ENCODE results near the gene PHKG2.

PHKG2 gene

DNA sequence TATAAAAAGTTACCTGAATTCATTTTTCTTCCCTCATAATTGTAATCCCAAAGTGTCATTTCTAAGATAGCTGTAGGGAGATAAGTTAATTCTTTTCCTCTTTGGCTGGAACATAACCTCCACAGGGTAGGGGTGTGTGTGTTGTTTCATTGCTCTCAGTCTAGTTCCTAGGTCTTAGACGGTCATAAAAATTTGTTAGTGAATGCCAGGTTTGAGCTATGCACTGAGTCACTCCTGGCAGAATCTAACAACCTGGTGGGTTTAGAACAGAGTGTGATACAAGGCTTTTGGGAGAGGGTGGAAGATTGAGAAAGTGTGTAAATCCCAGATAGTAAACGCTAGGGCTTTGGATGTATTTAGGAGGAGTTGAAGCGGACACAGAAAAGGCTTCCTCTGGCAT lies 894 bp upstream of the PHKG2 start:
- H4K20me1 ChIP-seq (ENCODE audit: low read depth, low read length), result no peaks in the 10 kb centered on the region
- H3K36me3 ChIP-seq (ENCODE audit: low read length), result 0 out of 2 replicates have a peak, but pooled peaks cover 4% of the 10 kb centered on the region
- H3K9ac ChIP-seq (ENCODE audit: low read length), result peak overlapping the region; percentile 56
- peaks cover 31% of the 10 kb centered on the region for H3F3A ChIP-seq (ENCODE audit: insufficient read depth)
- peaks cover 20% of the 10 kb centered on the region for H3K79me2 ChIP-seq (ENCODE audit: insufficient read depth, low read length)
- H3K4me3 ChIP-seq (ENCODE audit: insufficient read depth, low read length, poor library complexity, severe bottlenecking), result no peak overlapping the region
- no peaks in the 10 kb centered on the region for H3K9me2 ChIP-seq (replicated peaks; ENCODE audit: insufficient read depth, low read length)
- peak overlapping the region; percentile 62 for H3K27ac ChIP-seq (ENCODE audit: low read depth, low read length)
- TF ChIP-seq, protein P1, sequence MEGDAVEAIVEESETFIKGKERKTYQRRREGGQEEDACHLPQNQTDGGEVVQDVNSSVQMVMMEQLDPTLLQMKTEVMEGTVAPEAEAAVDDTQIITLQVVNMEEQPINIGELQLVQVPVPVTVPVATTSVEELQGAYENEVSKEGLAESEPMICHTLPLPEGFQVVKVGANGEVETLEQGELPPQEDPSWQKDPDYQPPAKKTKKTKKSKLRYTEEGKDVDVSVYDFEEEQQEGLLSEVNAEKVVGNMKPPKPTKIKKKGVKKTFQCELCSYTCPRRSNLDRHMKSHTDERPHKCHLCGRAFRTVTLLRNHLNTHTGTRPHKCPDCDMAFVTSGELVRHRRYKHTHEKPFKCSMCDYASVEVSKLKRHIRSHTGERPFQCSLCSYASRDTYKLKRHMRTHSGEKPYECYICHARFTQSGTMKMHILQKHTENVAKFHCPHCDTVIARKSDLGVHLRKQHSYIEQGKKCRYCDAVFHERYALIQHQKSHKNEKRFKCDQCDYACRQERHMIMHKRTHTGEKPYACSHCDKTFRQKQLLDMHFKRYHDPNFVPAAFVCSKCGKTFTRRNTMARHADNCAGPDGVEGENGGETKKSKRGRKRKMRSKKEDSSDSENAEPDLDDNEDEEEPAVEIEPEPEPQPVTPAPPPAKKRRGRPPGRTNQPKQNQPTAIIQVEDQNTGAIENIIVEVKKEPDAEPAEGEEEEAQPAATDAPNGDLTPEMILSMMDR (IDR thresholded peaks at IDR 0.05; ENCODE audit: insufficient read depth, low read length, poor library complexity, severe bottlenecking), result no peak
- no peak for TF ChIP-seq EZH2phosphoT487 (conservative IDR thresholded peaks at IDR 0.05; ENCODE audit: low read length)
- no peaks in the 10 kb centered on the region for H3K27me3 ChIP-seq (ENCODE audit: low read length)
- peak overlapping the region; percentile 62 for H2AFZ ChIP-seq (ENCODE audit: low read depth, low read length, severe bottlenecking)
- no peaks in the 10 kb centered on the region for H3K9me3 ChIP-seq (ENCODE audit: insufficient read depth, low read length)
- peak overlapping the region; percentile 69 for H3K4me2 ChIP-seq (ENCODE audit: low read depth, low read length, poor library complexity, severe bottlenecking)

DNA sequence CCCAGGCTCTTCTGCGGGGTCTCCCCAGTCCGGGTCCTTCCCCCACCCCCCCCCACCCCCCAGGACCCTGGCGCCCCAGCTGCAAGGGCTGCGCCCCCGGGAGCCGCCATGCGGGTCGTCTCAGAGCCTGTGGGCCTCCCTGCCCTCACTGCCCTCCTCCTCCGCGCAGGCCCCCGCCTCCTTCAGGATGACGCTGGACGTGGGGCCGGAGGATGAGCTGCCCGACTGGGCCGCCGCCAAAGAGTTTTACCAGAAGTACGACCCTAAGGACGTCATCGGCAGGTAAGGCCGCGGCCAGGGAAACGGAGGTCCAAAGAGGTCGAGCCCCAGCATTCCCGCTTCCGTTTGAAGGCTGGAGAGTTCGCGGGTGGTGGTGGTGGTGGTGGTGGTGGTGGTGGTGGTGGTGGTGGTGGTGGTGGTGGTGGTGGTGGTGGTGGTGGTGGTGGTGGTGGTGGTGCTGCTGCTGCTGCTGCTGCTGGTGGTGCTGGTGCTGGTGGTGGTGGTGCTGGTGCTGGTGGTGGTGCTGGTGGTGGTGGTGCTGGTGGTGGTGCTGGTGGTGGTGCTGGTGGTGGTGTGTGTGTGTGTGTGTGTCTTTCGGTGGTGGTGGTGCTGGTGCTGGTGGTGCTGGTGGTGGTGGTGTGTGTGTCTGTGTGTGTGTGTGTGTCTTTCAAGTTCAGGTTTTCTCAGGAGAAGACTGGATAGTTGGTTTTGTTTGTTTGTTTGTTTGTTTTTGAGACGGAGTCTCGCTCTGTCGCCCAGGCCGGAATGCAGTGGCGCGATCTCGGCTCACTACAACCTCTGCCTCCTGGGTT lies 615 bp downstream of the PHKG2 start:
- 0 out of 2 replicates have a peak, but pooled peaks cover 4% of the 10 kb centered on the region for H3K36me3 ChIP-seq (ENCODE audit: low read length)
- no peaks in the 10 kb centered on the region for H3K27me3 ChIP-seq (ENCODE audit: low read length)
- H4K20me1 ChIP-seq (ENCODE audit: low read depth, low read length), result no peaks in the 10 kb centered on the region
- H3K27ac ChIP-seq (ENCODE audit: low read depth, low read length), result no peak overlapping the region
- H3K4me2 ChIP-seq (ENCODE audit: low read depth, low read length, poor library complexity, severe bottlenecking), result peak overlapping the region; percentile 66
- no peaks in the 10 kb centered on the region for H3K9me3 ChIP-seq (ENCODE audit: insufficient read depth, low read length)
- peaks cover 20% of the 10 kb centered on the region for H3K79me2 ChIP-seq (ENCODE audit: insufficient read depth, low read length)
- no peak overlapping the region for H2AFZ ChIP-seq (ENCODE audit: low read depth, low read length, severe bottlenecking)
- no peaks in the 10 kb centered on the region for H3K9me2 ChIP-seq (replicated peaks; ENCODE audit: insufficient read depth, low read length)
- peak overlapping the region; percentile 91 for H3K4me3 ChIP-seq (ENCODE audit: insufficient read depth, low read length, poor library complexity, severe bottlenecking)
- peaks cover 27% of the 10 kb centered on the region for H3F3A ChIP-seq (ENCODE audit: insufficient read depth)
- peak overlapping the region; percentile 62 for H3K9ac ChIP-seq (ENCODE audit: low read length)
- no peak for TF ChIP-seq EZH2phosphoT487 (conservative IDR thresholded peaks at IDR 0.05; ENCODE audit: low read length)
- TF ChIP-seq, protein P1 (IDR thresholded peaks at IDR 0.05; ENCODE audit: insufficient read depth, low read length, poor library complexity, severe bottlenecking), result no peak

DNA sequence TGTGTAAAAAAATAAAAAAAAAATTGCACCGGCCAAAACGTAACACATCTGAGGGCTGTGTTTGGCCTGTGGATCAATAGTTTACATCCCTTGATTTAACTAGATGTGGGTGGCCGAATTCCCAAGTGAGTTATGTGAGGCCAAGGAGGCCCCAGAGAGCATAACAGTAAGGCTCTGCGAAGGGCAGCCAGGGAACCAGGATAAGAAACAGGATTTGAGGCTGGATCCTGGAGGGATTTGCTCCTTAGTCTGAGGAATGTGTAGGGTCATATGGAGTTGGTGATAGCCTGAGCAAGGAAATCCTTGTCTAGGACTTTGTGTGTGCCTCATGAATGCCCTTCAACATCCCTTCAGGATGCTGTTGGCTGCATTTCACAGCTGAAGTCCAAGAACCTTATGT lies 2.0 kb downstream of the PHKG2 start:
- Histone ChIP-seq H3F3A (ENCODE audit: insufficient read depth) (peaks cover 21% of the 10 kb centered on the region), H3K9me3 (ENCODE audit: insufficient read depth, low read length) (no peaks in the 10 kb centered on the region), H3K27me3 (ENCODE audit: low read length) (no peaks in the 10 kb centered on the region), H3K9ac (ENCODE audit: low read length) (no peak overlapping the region), H3K36me3 (ENCODE audit: low read length) (peaks cover 4% of the 10 kb centered on the region; the same call in 1 of the 2 replicates), H4K20me1 (ENCODE audit: low read depth, low read length) (no peaks in the 10 kb centered on the region), H3K4me2 (ENCODE audit: low read depth, low read length, poor library complexity, severe bottlenecking) (no peak overlapping the region), H2AFZ (ENCODE audit: low read depth, low read length, severe bottlenecking) (no peak overlapping the region), H3K9me2 (replicated peaks; ENCODE audit: insufficient read depth, low read length) (no peaks in the 10 kb centered on the region), H3K4me3 (ENCODE audit: insufficient read depth, low read length, poor library complexity, severe bottlenecking) (no peak overlapping the region), H3K27ac (ENCODE audit: low read depth, low read length) (no peak overlapping the region), H3K79me2 (ENCODE audit: insufficient read depth, low read length) (peaks cover 20% of the 10 kb centered on the region)
- no peak for TF ChIP-seq EZH2phosphoT487 (conservative IDR thresholded peaks at IDR 0.05; ENCODE audit: low read length)
- TF ChIP-seq, protein P1 (IDR thresholded peaks at IDR 0.05; ENCODE audit: insufficient read depth, low read length, poor library complexity, severe bottlenecking), result no peak

Data from SU-DHL-6 (cell line).